ENCODE results near the gene PIK3CA. TPM values are rescaled to one million over a fixed set of nuclear protein-coding genes. Genes with fewer than 3 reads are reported as not detected.
A peak's percentile ranks its signal among the peaks of the same experiment; 100 is the strongest.

Gene PIK3CA
- total RNA-seq, 1 donor from 2014 or later: 24.5 TPM

- DNase-seq (ENCODE audit: low spot score): no peak
- Mint-ChIP-seq H3K4me1 (peaks cover 4% of the 10 kb centered on the region), H3K4me3 (no peak overlapping the region), H3K9me3 (no peaks in the 10 kb centered on the region), H3K27ac (no peak overlapping the region), H3K36me3 (no peaks in the 10 kb centered on the region), H3K27me3 (ENCODE audit: insufficient read depth, low read depth) (no peaks in the 10 kb centered on the region)
- Histone ChIP-seq H3K27me3 (no peaks in the 10 kb centered on the region), H3K4me2 (no peak overlapping the region), H3K36me3 (no peaks in the 10 kb centered on the region), H3F3A (ENCODE audit: low read depth) (no peaks in the 10 kb centered on the region), H3K79me2 (ENCODE audit: low read depth) (no peaks in the 10 kb centered on the region), H3K4me3 (no peak overlapping the region), H3K27ac (no peak overlapping the region), H3K4me1 (no peaks in the 10 kb centered on the region), H2AFZ (replicated peaks) (no peak overlapping the region), H3K9ac (no peak overlapping the region), H3K9me3 (ENCODE audit: low read depth) (no peaks in the 10 kb centered on the region), H4K20me1 (ENCODE audit: low read depth) (no peaks in the 10 kb centered on the region)
- TF ChIP-seq EZH2 (IDR thresholded peaks at IDR 0.05): no peak
These were observed 138.2 kb downstream of the PIK3CA start for GRCh38 chr3:179286331-179286730.

- Histone ChIP-seq H3K9ac (no peak overlapping the region), H3F3A (ENCODE audit: low read depth) (no peaks in the 10 kb centered on the region), H3K4me2 (no peak overlapping the region), H3K4me3 (no peak overlapping the region), H3K9me3 (ENCODE audit: low read depth) (no peaks in the 10 kb centered on the region), H2AFZ (replicated peaks) (peak overlapping the region; percentile 5), H3K79me2 (ENCODE audit: low read depth) (no peaks in the 10 kb centered on the region), H3K27ac (no peak overlapping the region), H3K36me3 (no peaks in the 10 kb centered on the region), H3K4me1 (no peaks in the 10 kb centered on the region), H3K27me3 (no peaks in the 10 kb centered on the region), H4K20me1 (ENCODE audit: low read depth) (no peaks in the 10 kb centered on the region)
- Mint-ChIP-seq H3K36me3 (no peaks in the 10 kb centered on the region), H3K4me3 (no peak overlapping the region), H3K4me1 (peaks cover 4% of the 10 kb centered on the region), H3K9me3 (peaks cover 6% of the 10 kb centered on the region), H3K27ac (no peak overlapping the region), H3K27me3 (ENCODE audit: insufficient read depth, low read depth) (peaks cover 2% of the 10 kb centered on the region)
- TF ChIP-seq EZH2 (IDR thresholded peaks at IDR 0.05): no peak
- no peak for TF ChIP-seq CTCF (IDR thresholded peaks at IDR 0.05)
- no peak for TF ChIP-seq EZH2phosphoT487 (IDR thresholded peaks at IDR 0.05)
- DNase-seq (ENCODE audit: low spot score): no peak
These were observed 140.7 kb downstream of the PIK3CA start for GRCh38 chr3:179288845-179289244.

- no peak overlapping the region for H3K4me3 Mint-ChIP-seq
- H3K9me3 ChIP-seq (ENCODE audit: low read depth): no peaks in the 10 kb centered on the region
- DNase-seq (ENCODE audit: low spot score): no peak
- TF ChIP-seq EZH2phosphoT487 (IDR thresholded peaks at IDR 0.05) (no peak), EZH2 (IDR thresholded peaks at IDR 0.05) (no peak), CTCF (IDR thresholded peaks at IDR 0.05) (no peak)
- H3K27ac ChIP-seq: no peak overlapping the region
- H3F3A ChIP-seq (ENCODE audit: low read depth): no peaks in the 10 kb centered on the region
- H2AFZ ChIP-seq (replicated peaks): peak overlapping the region; percentile 5
- H3K9ac ChIP-seq: no peak overlapping the region
- H3K79me2 ChIP-seq (ENCODE audit: low read depth): no peaks in the 10 kb centered on the region
- H3K27me3 Mint-ChIP-seq (ENCODE audit: insufficient read depth, low read depth): peaks cover 2% of the 10 kb centered on the region
- no peaks in the 10 kb centered on the region for H3K36me3 ChIP-seq
- peaks cover 6% of the 10 kb centered on the region for H3K9me3 Mint-ChIP-seq
- no peak overlapping the region for H3K4me3 ChIP-seq
- no peaks in the 10 kb centered on the region for H3K36me3 Mint-ChIP-seq
- H3K4me2 ChIP-seq: no peak overlapping the region
- no peaks in the 10 kb centered on the region for H3K4me1 ChIP-seq
- no peaks in the 10 kb centered on the region for H4K20me1 ChIP-seq (ENCODE audit: low read depth)
- H3K4me1 Mint-ChIP-seq: peaks cover 4% of the 10 kb centered on the region
- H3K27me3 ChIP-seq: no peaks in the 10 kb centered on the region
- no peak overlapping the region for H3K27ac Mint-ChIP-seq
These were observed 141.1 kb downstream of the PIK3CA start for GRCh38 chr3:179289295-179289694.

Small RNAs within 50 kb of the gene (small RNA-seq; reads per million reads assigned to genes)
- gene RF00402: not detected

Other genes with a start within 250 kb of the PIK3CA start
- 6.6 and 8.6 TPM in 2 replicates for gene ZMAT3, start 76.5 kb upstream of the PIK3CA start, total RNA-seq (ENCODE audit: low replicate concordance)
- 2.9 and 4.4 TPM in 2 replicates for gene KCNMB3, start 102.8 kb downstream of the PIK3CA start, total RNA-seq (ENCODE audit: low replicate concordance)
- gene ZNF639, start 174.7 kb downstream of the PIK3CA start, total RNA-seq (ENCODE audit: low replicate concordance): 55.0 and 107 TPM in 2 replicates
- gene MFN1, start 199.4 kb downstream of the PIK3CA start, total RNA-seq (ENCODE audit: low replicate concordance): 45.6 and 62.5 TPM in 2 replicates